HEK293T (cell line): ENCODE data around the gene RNF38.

ENCODE experiments used
- ARNT ChIP-seq: fragments of 450-650 bp; IDR thresholded peaks from 2 replicates; pipeline ENCODE4 v1.6.1; 2017; ENCODE audit warnings: mild to moderate bottlenecking
- FOXA1 ChIP-seq: fragments of 450-650 bp; IDR thresholded peaks from 2 replicates; pipeline ENCODE4 v1.6.1; 2016; ENCODE audit warnings: mild to moderate bottlenecking
- FOXM1 ChIP-seq: fragments of 450-650 bp; IDR thresholded peaks from 2 replicates; pipeline ENCODE4 v1.6.1; 2017; ENCODE audit warnings: mild to moderate bottlenecking, borderline replicate concordance
- L3MBTL2 ChIP-seq: fragments of 450-650 bp; conservative IDR thresholded peaks from 2 replicates; pipeline ENCODE4 v1.6.1; 2016; ENCODE audit warnings: mild to moderate bottlenecking
- NFRKB ChIP-seq: fragments of 450-650 bp; IDR thresholded peaks from 2 replicates; pipeline ENCODE4 v1.6.1; 2016; ENCODE audit warnings: mild to moderate bottlenecking, moderate library complexity
- SUZ12 ChIP-seq: fragments of 450-650 bp; IDR thresholded peaks from 2 replicates; pipeline ENCODE4 v1.6.1; 2016; ENCODE audit warnings: mild to moderate bottlenecking
- ZNF384 ChIP-seq: fragments of 450-650 bp; IDR thresholded peaks from 2 replicates; pipeline ENCODE4 v1.6.1; 2016

DNA sequence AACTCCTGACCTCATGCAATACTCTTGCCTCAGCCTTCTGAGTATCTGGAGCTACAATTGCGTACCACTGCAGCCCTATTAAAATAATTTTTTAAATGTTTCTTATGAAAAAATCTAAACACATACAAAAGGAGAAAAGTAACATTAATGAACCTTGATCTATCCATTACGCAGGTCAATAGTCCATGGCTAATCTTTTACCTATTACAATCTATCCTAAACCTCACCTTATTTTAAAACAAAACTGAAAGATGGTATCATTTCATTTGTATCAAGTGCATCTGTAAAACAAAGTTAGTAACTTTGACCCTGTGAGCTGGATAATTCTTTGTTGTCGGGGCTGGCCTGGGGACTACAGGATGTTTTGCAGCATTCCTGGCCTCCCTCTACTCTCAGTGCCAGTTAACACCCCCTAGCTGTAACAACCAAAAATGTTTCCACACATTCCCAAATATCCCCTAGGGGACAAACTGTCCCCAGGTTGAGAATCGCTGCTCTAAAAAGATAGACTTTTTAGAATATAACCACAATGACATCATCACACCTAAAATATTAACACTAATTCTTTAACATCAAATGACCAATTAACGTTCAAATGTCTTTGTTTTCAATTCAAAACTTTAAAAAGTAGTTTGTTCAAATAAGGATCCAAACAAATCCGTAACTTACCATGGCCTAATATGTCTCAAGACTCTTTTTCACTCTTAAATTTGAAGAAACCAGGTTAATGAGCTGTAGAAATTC lies 54.8 kb downstream of the RNF38 start:
- TF ChIP-seq SUZ12, result no peak
- no peak for TF ChIP-seq FOXA1
- TF ChIP-seq NFRKB, result no peak
- no peak for TF ChIP-seq ZNF384
- no peak for TF ChIP-seq ARNT
- TF ChIP-seq L3MBTL2, result no peak
- TF ChIP-seq FOXM1, result no peak
